Limb (tissue), 2 donors: Measurements from ENCODE around the gene CORO2B.
"Not testable (repeated sequence)": the region's sequence is repeated elsewhere in the genome, so short reads cannot be mapped to it uniquely, and the experiment has no call there.

Source experiments
- DNase-seq, 2 donors: peaks; one replicate each; pipeline ENCODE4 v3.0.0-alpha.2; 2016; ENCODE audit errors: extremely low spot score in 2 of 2

The CORO2B gene

GRCh38 chr15:68668926-68669600, 90.3 kb downstream of the CORO2B start:
- DNase-seq: no peak

GRCh38 chr15:68672251-68672650, 93.5 kb downstream of the CORO2B start:
- no peak for DNase-seq

- no peak for DNase-seq
Measured at GRCh38 chr15:68672781-68673205, 94.0 kb downstream of the CORO2B start.

- DNase-seq: peak in 1 of 2 donors; percentile 17
Measured at GRCh38 chr15:68674975-68675374, 96.2 kb downstream of the CORO2B start.

GRCh38 chr15:68676011-68676605, 97.3 kb downstream of the CORO2B start:
- DNase-seq: peak in 1 of 2 donors; percentile 11

- no peak for DNase-seq
Measured at GRCh38 chr15:68676926-68677325, 98.1 kb downstream of the CORO2B start.

- DNase-seq: no peak
Measured at GRCh38 chr15:68677996-68678395, 99.2 kb downstream of the CORO2B start.

GRCh38 chr15:68678746-68679145, 100.0 kb downstream of the CORO2B start:
- DNase-seq: peak in 1 of 2 donors; percentile 9

GRCh38 chr15:68679161-68679560, 100.4 kb downstream of the CORO2B start:
- DNase-seq: no peak

- no peak for DNase-seq
Measured at GRCh38 chr15:68679961-68680371, 101.2 kb downstream of the CORO2B start.

GRCh38 chr15:68680756-68681155, 102.0 kb downstream of the CORO2B start:
- DNase-seq: not testable (repeated sequence)

GRCh38 chr15:68681836-68682235, 103.0 kb downstream of the CORO2B start:
- peak in 1 of 2 donors; percentile 25 for DNase-seq

GRCh38 chr15:68682330-68682729, 103.5 kb downstream of the CORO2B start:
- no peak for DNase-seq

- DNase-seq: no peak
Measured at GRCh38 chr15:68683026-68683425, 104.2 kb downstream of the CORO2B start.

GRCh38 chr15:68683551-68683950, 104.8 kb downstream of the CORO2B start:
- no peak for DNase-seq

GRCh38 chr15:68684476-68684875, 105.7 kb downstream of the CORO2B start:
- no peak for DNase-seq

GRCh38 chr15:68687136-68687735, 108.4 kb downstream of the CORO2B start:
- DNase-seq: no peak

GRCh38 chr15:68691705-68692104, 112.9 kb downstream of the CORO2B start:
- peak in 1 of 2 donors; percentile 56 for DNase-seq

- no peak for DNase-seq
Measured at GRCh38 chr15:68693071-68693470, 114.3 kb downstream of the CORO2B start.

- no peak for DNase-seq
Measured at GRCh38 chr15:68694111-68694510, 115.3 kb downstream of the CORO2B start.

GRCh38 chr15:68695061-68695595, 116.3 kb downstream of the CORO2B start:
- no peak for DNase-seq
